ENCODE results near the gene MYO3B. TPM values are rescaled to one million over a fixed set of nuclear protein-coding genes. Genes with fewer than 3 reads are reported as not detected.

Gene MYO3B
- total RNA-seq, 2 experiments from 2014 or later = not detected

GRCh38 chr2:170320948-170321347, 143.0 kb downstream of the MYO3B start:
- no peaks in the 10 kb centered on the region for H3K79me2 ChIP-seq (ENCODE audit: insufficient read depth, low read depth, low read length)
- ChIA-PET POLR2A (no interaction called here), CTCF (ENCODE audit: unreplicated experiment) (no interaction called here)
- no peaks in the 10 kb centered on the region for H3K9me2 ChIP-seq (ENCODE audit: insufficient read depth, low read length)
- no peak overlapping the region for H2AFZ ChIP-seq (ENCODE audit: low read length)
- no peak for DNase-seq (ENCODE audit: low spot score)
- no peak overlapping the region for H3K27ac ChIP-seq (ENCODE audit: low read depth, low read length, poor library complexity, severe bottlenecking)
- no TSS peak for BruUV-seq (replicated peaks)
- H4K20me1 ChIP-seq (ENCODE audit: insufficient read depth, low read length) = no peaks in the 10 kb centered on the region
- no peaks in the 10 kb centered on the region for H3K9me3 ChIP-seq (ENCODE audit: low read length)
- intact Hi-C loops (cut with micrococcal nuclease; ENCODE audit: unreplicated experiment) = no loop called here
- H3K4me2 ChIP-seq (ENCODE audit: low read length) = no peak overlapping the region
- no peak overlapping the region for H3K4me3 ChIP-seq (ENCODE audit: low read depth, low read length, poor library complexity, severe bottlenecking)
- TF ChIP-seq CTCF (conservative IDR thresholded peaks at IDR 0.05; ENCODE audit: low read length) (no peak), EZH2phosphoT487 (IDR thresholded peaks at IDR 0.05; ENCODE audit: borderline replicate concordance, low read depth, low read length) (no peak)
- no peaks in the 10 kb centered on the region for H3K36me3 ChIP-seq (ENCODE audit: insufficient read depth, low read length)
- H3K4me1 ChIP-seq (ENCODE audit: insufficient read depth, low read length, poor library complexity, severe bottlenecking) = no peaks in the 10 kb centered on the region

DNA sequence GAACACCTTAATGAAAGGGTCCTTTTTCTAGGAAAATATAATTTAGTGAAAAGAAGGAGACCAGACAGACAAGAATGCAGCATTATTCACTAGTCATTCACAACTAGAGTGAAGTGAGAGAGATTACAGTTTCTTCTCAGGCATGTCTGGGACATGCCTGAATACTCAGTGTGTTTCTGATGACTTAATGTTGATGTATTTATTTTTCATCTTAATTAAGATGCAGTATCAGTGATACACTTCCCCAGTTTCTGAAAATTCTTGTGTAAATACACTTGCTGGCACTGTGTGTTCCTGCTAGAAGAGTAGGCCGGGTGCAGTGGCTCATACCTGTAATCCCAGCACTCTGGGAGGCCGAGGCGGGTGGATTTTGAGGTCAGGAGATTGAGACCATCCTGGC, 143.6 kb downstream of the MYO3B start:
- Histone ChIP-seq H3K4me3 (ENCODE audit: low read depth, low read length, poor library complexity, severe bottlenecking) (no peak overlapping the region), H3K36me3 (ENCODE audit: insufficient read depth, low read length) (no peaks in the 10 kb centered on the region), H4K20me1 (ENCODE audit: insufficient read depth, low read length) (no peaks in the 10 kb centered on the region), H3K79me2 (ENCODE audit: insufficient read depth, low read depth, low read length) (no peaks in the 10 kb centered on the region), H3K4me1 (ENCODE audit: insufficient read depth, low read length, poor library complexity, severe bottlenecking) (no peaks in the 10 kb centered on the region), H3K9me3 (ENCODE audit: low read length) (no peaks in the 10 kb centered on the region), H2AFZ (ENCODE audit: low read length) (no peak overlapping the region), H3K9me2 (ENCODE audit: insufficient read depth, low read length) (no peaks in the 10 kb centered on the region), H3K4me2 (ENCODE audit: low read length) (no peak overlapping the region), H3K27ac (ENCODE audit: low read depth, low read length, poor library complexity, severe bottlenecking) (no peak overlapping the region)
- no TSS peak for BruUV-seq (replicated peaks)
- intact Hi-C loops (cut with micrococcal nuclease; ENCODE audit: unreplicated experiment) = no loop called here
- ChIA-PET POLR2A (no interaction called here), CTCF (ENCODE audit: unreplicated experiment) (no interaction called here)
- TF ChIP-seq EZH2phosphoT487 (IDR thresholded peaks at IDR 0.05; ENCODE audit: borderline replicate concordance, low read depth, low read length) = no peak
- TF ChIP-seq CTCF (conservative IDR thresholded peaks at IDR 0.05; ENCODE audit: low read length) = no peak
- no peak for DNase-seq (ENCODE audit: low spot score)

GRCh38 chr2:170322140-170322766, 144.3 kb downstream of the MYO3B start:
- Histone ChIP-seq H3K4me1 (ENCODE audit: insufficient read depth, low read length, poor library complexity, severe bottlenecking) (no peaks in the 10 kb centered on the region), H3K9me3 (ENCODE audit: low read length) (no peaks in the 10 kb centered on the region), H3K4me3 (ENCODE audit: low read depth, low read length, poor library complexity, severe bottlenecking) (no peak overlapping the region), H3K79me2 (ENCODE audit: insufficient read depth, low read depth, low read length) (no peaks in the 10 kb centered on the region), H4K20me1 (ENCODE audit: insufficient read depth, low read length) (no peaks in the 10 kb centered on the region), H3K4me2 (ENCODE audit: low read length) (no peak overlapping the region), H3K36me3 (ENCODE audit: insufficient read depth, low read length) (no peaks in the 10 kb centered on the region), H3K27ac (ENCODE audit: low read depth, low read length, poor library complexity, severe bottlenecking) (no peak overlapping the region), H2AFZ (ENCODE audit: low read length) (no peak overlapping the region), H3K9me2 (ENCODE audit: insufficient read depth, low read length) (no peaks in the 10 kb centered on the region)
- intact Hi-C loops (cut with micrococcal nuclease; ENCODE audit: unreplicated experiment) = no loop called here
- no peak for DNase-seq (ENCODE audit: low spot score)
- ChIA-PET CTCF (ENCODE audit: unreplicated experiment) (no interaction called here), POLR2A (no interaction called here)
- TF ChIP-seq EZH2phosphoT487 (IDR thresholded peaks at IDR 0.05; ENCODE audit: borderline replicate concordance, low read depth, low read length) = no peak
- TF ChIP-seq CTCF (conservative IDR thresholded peaks at IDR 0.05; ENCODE audit: low read length) = no peak
- no TSS peak for BruUV-seq (replicated peaks)
